Measurements from ENCODE around the gene OMA1.
"Not testable (repeated sequence)": the region's sequence is repeated elsewhere in the genome, so short reads cannot be mapped to it uniquely, and the experiment has no call there.

The OMA1 gene

GRCh38 chr1:58573705-58574591 is 27.4 kb upstream of the OMA1 start:
- no peak for DNase-seq

- DNase-seq, result no peak
Measured at GRCh38 chr1:58573138-58573537, 26.6 kb upstream of the OMA1 start.

GRCh38 chr1:58572690-58573089 is 26.2 kb upstream of the OMA1 start:
- DNase-seq, result no peak

- no peak for DNase-seq
Measured at GRCh38 chr1:58571616-58572015, 25.1 kb upstream of the OMA1 start.

GRCh38 chr1:58570817-58571216 is 24.3 kb upstream of the OMA1 start:
- DNase-seq, result no peak

GRCh38 chr1:58570094-58570493 is 23.6 kb upstream of the OMA1 start:
- DNase-seq, result no peak

- no peak for DNase-seq
Measured at GRCh38 chr1:58568911-58569310, 22.4 kb upstream of the OMA1 start.

GRCh38 chr1:58568271-58568860 is 21.8 kb upstream of the OMA1 start:
- DNase-seq, result no peak

- no peak for DNase-seq
Measured at GRCh38 chr1:58566339-58566738, 19.8 kb upstream of the OMA1 start.

- not testable (repeated sequence) for DNase-seq
Measured at GRCh38 chr1:58563715-58564114, 17.2 kb upstream of the OMA1 start.

- no peak for DNase-seq
Measured at GRCh38 chr1:58561633-58562032, 15.1 kb upstream of the OMA1 start.

GRCh38 chr1:58555393-58555792 is 8.9 kb upstream of the OMA1 start:
- no peak for DNase-seq

- DNase-seq, result no peak
Measured at GRCh38 chr1:58551186-58552140, 4.9 kb upstream of the OMA1 start.

- DNase-seq, result not testable (repeated sequence)
Measured at GRCh38 chr1:58549291-58549690, 2.8 kb upstream of the OMA1 start.

GRCh38 chr1:58548371-58548770 is 1.8 kb upstream of the OMA1 start:
- no peak for DNase-seq

- peak; percentile 30 for DNase-seq
Measured at GRCh38 chr1:58545591-58546519, 671 bp downstream of the OMA1 start.

GRCh38 chr1:58543260-58543659 is 3.3 kb downstream of the OMA1 start:
- no peak for DNase-seq

GRCh38 chr1:58539553-58539952 is 7.0 kb downstream of the OMA1 start:
- DNase-seq, result no peak

- no peak for DNase-seq
Measured at GRCh38 chr1:58538821-58539220, 7.7 kb downstream of the OMA1 start.

GRCh38 chr1:58531842-58532241 is 14.7 kb downstream of the OMA1 start:
- not testable (repeated sequence) for DNase-seq

GRCh38 chr1:58529284-58529683 is 17.2 kb downstream of the OMA1 start:
- no peak for DNase-seq

GRCh38 chr1:58528518-58528917 is 18.0 kb downstream of the OMA1 start:
- no peak for DNase-seq
